GM11168 (cell line): ENCODE measurements around the gene NWD2.
"Not testable (repeated sequence)": the region's sequence is repeated elsewhere in the genome, so short reads cannot be mapped to it uniquely, and the experiment has no call there.

Source experiments
- in situ Hi-C: fragments of 300-500 bp; cut with MboI; formaldehyde crosslinking; loops from one replicate; pipeline ENCODE4 v1.12.0; 2022; ENCODE audit warnings: low sequenced_read_pairs; ENCODE audit not compliant: unreplicated experiment

NWD2 gene

GRCh38 chr4:37244583-37245390, at the start of gene NWD2:
Gene NWD2, plus strand, starts transcription at chr4:37244743. Its CDS starts 325 bp downstream, at chr4:37245068.
- in situ Hi-C loops, result no loop called here

GRCh38 chr4:37197899-37198298, 46.6 kb upstream of the NWD2 start:
- in situ Hi-C loops, result no loop called here

- in situ Hi-C loops, result not testable (repeated sequence)
These were observed 39.8 kb upstream of the NWD2 start for GRCh38 chr4:37204740-37205139.

- in situ Hi-C loops, result no loop called here
These were observed 28.3 kb upstream of the NWD2 start for GRCh38 chr4:37216209-37216608.

GRCh38 chr4:37219242-37219641, 25.3 kb upstream of the NWD2 start:
- in situ Hi-C loops, result no loop called here

GRCh38 chr4:37219990-37220389, 24.6 kb upstream of the NWD2 start:
- in situ Hi-C loops, result no loop called here

- in situ Hi-C loops, result no loop called here
These were observed 23.9 kb upstream of the NWD2 start for GRCh38 chr4:37220685-37221084.

GRCh38 chr4:37223732-37224131, 20.8 kb upstream of the NWD2 start:
- in situ Hi-C loops, result no loop called here

- in situ Hi-C loops, result no loop called here
These were observed 19.7 kb upstream of the NWD2 start for GRCh38 chr4:37224854-37225253.

- in situ Hi-C loops, result no loop called here
These were observed 18.8 kb upstream of the NWD2 start for GRCh38 chr4:37225778-37226177.

- in situ Hi-C loops, result no loop called here
These were observed 12.2 kb upstream of the NWD2 start for GRCh38 chr4:37232315-37232714.

GRCh38 chr4:37236165-37236564, 8.4 kb upstream of the NWD2 start:
- in situ Hi-C loops, result no loop called here

GRCh38 chr4:37241647-37242046, 2.9 kb upstream of the NWD2 start:
- in situ Hi-C loops, result no loop called here

GRCh38 chr4:37243051-37243450, 1.5 kb upstream of the NWD2 start:
- in situ Hi-C loops, result no loop called here

GRCh38 chr4:37243722-37244582, 591 bp upstream of the NWD2 start:
- in situ Hi-C loops, result no loop called here

GRCh38 chr4:37245391-37245954, 930 bp downstream of the NWD2 start:
- in situ Hi-C loops, result no loop called here

- in situ Hi-C loops, result no loop called here
These were observed 2.3 kb downstream of the NWD2 start for GRCh38 chr4:37246891-37247290.

GRCh38 chr4:37258221-37258620, 13.7 kb downstream of the NWD2 start:
- in situ Hi-C loops, result no loop called here

GRCh38 chr4:37268319-37268718, 23.8 kb downstream of the NWD2 start:
- in situ Hi-C loops, result no loop called here

- in situ Hi-C loops, result no loop called here
These were observed 34.6 kb downstream of the NWD2 start for GRCh38 chr4:37279121-37279520.
